Neuron (in vitro differentiated cells): Measurements from ENCODE around the gene NPAP1.

Experiments
- H2AFZ ChIP-seq: one replicate; pipeline ENCODE4 v1.6.1; 2013; ENCODE audit warnings: low read depth, mild to moderate bottlenecking, inconsistent platforms, low read length, moderate library complexity
- H3K27me3 ChIP-seq: one replicate; pipeline ENCODE4 v1.6.1; 2013; ENCODE audit warnings: low read length; ENCODE audit not compliant: insufficient read depth
- H3K36me3 ChIP-seq: one replicate; pipeline ENCODE4 v1.6.1; 2013; ENCODE audit warnings: low read length; ENCODE audit not compliant: insufficient read depth
- H3K4me1 ChIP-seq: one replicate; pipeline ENCODE4 v1.6.1; 2013; ENCODE audit warnings: low read length; ENCODE audit not compliant: insufficient read depth
- H3K4me3 ChIP-seq: 2 replicates; pipeline ENCODE4 v1.5.1; 2013; ENCODE audit warnings: mild to moderate bottlenecking, low read length, moderate library complexity
- H3K9me3 ChIP-seq: one replicate; pipeline ENCODE4 v1.6.1; 2013; ENCODE audit warnings: low read length

The NPAP1 gene

GRCh38 chr15:24684313-24684712 is 8.7 kb downstream of the NPAP1 start:
- no peak overlapping the region for H3K4me3 ChIP-seq
- no peaks in the 10 kb centered on the region for H3K36me3 ChIP-seq
- no peaks in the 10 kb centered on the region for H3K27me3 ChIP-seq
- H2AFZ ChIP-seq: no peak overlapping the region
- H3K4me1 ChIP-seq: no peaks in the 10 kb centered on the region
- no peaks in the 10 kb centered on the region for H3K9me3 ChIP-seq

GRCh38 chr15:24696201-24696600 is 20.6 kb downstream of the NPAP1 start:
- Histone ChIP-seq H3K9me3 (no peaks in the 10 kb centered on the region), H2AFZ (no peak overlapping the region), H3K36me3 (no peaks in the 10 kb centered on the region), H3K4me3 (no peak overlapping the region), H3K27me3 (no peaks in the 10 kb centered on the region), H3K4me1 (peaks cover 6% of the 10 kb centered on the region)

GRCh38 chr15:24696842-24697241 is 21.3 kb downstream of the NPAP1 start:
- Histone ChIP-seq H2AFZ (peak overlapping the region; percentile 0), H3K4me1 (peaks cover 6% of the 10 kb centered on the region), H3K36me3 (no peaks in the 10 kb centered on the region), H3K4me3 (peak overlapping the region; percentile 12), H3K9me3 (no peaks in the 10 kb centered on the region), H3K27me3 (no peaks in the 10 kb centered on the region)

GRCh38 chr15:24718289-24719082 is 42.9 kb downstream of the NPAP1 start:
- no peaks in the 10 kb centered on the region for H3K36me3 ChIP-seq
- no peak overlapping the region for H3K4me3 ChIP-seq
- no peaks in the 10 kb centered on the region for H3K9me3 ChIP-seq
- H2AFZ ChIP-seq: no peak overlapping the region
- H3K4me1 ChIP-seq: no peaks in the 10 kb centered on the region
- no peaks in the 10 kb centered on the region for H3K27me3 ChIP-seq

- H3K4me1 ChIP-seq: no peaks in the 10 kb centered on the region
- no peaks in the 10 kb centered on the region for H3K27me3 ChIP-seq
- no peak overlapping the region for H3K4me3 ChIP-seq
- no peaks in the 10 kb centered on the region for H3K9me3 ChIP-seq
- no peak overlapping the region for H2AFZ ChIP-seq
- no peaks in the 10 kb centered on the region for H3K36me3 ChIP-seq
These were observed 54.2 kb downstream of the NPAP1 start for GRCh38 chr15:24729760-24730159.
